ENCODE data around the gene RPL27A.

DNA sequence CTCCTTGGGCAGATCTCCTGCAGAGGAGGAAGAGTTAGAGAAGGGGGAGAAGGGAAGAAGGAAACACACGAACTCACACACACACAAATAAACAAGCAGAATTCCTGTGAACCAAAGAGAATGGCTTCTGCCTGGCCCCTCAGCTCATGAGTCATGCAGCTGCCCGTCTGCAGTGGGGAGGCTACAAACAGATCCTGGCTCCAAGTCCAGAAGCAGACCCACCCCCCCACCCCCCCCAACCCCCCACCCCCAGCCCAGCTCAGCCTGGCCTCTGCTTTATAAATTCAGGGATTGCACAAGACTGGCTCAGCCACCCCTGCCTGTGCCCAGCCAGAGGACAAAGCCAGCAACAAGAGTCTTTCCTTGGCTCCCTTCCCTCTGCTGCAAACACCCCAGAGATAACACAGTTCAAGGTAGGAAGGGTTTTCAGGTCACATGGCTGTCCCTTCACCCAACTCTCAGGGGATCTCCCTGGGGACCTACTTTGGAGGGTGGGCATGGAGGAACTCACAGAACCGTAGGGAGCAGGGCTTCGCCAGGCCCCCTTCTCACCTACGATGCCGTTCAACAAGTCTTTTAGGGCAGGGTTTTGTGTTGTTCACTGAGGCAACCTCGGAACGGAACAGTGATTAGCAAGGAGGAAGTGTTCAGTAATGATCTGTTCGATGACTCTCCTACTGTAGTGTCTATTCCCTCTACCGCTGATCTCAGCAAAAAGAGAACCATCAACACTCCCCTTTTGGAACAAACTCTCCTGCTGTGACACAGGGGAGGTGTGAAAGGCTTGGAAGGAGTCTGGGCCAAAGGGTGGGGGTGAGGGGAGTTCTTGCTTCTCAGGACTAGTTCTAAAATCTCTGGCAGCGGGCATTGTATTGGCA lies 35.5 kb downstream of the RPL27A start:
- TF ChIP-seq FOXA1 (IDR thresholded peaks at IDR 0.05): no peak
- no peak for TF ChIP-seq ZNF384 (IDR thresholded peaks at IDR 0.05)
- no peak for TF ChIP-seq TARDBP (IDR thresholded peaks at IDR 0.05)
- TF ChIP-seq SP1 (IDR thresholded peaks at IDR 0.05): no peak
- TF ChIP-seq FOXK2 (IDR thresholded peaks at IDR 0.05): no peak
- TF ChIP-seq ELF4 (IDR thresholded peaks at IDR 0.05): no peak
- TF ChIP-seq L3MBTL2 (conservative IDR thresholded peaks at IDR 0.05): no peak
- TF ChIP-seq SUZ12 (IDR thresholded peaks at IDR 0.05): no peak
- no peak for TF ChIP-seq LEF1 (IDR thresholded peaks at IDR 0.05; ENCODE audit: borderline replicate concordance)

Measured in HEK293T (cell line).